ENCODE data around the gene CASP2. TPM values are rescaled to one million over a fixed set of nuclear protein-coding genes. Genes with fewer than 3 reads are reported as not detected.

The CASP2 gene
- total and polyA plus RNA-seq, 2 of the 8 experiments (the other 6 are each of a cell fraction or from before 2014, with no cell fraction given): 23.7 to 35.3 TPM

GRCh38 chr7:143308632-143309031, 20.5 kb downstream of the CASP2 start:
- CTCF ChIA-PET (ENCODE audit: partially characterized antibody): interaction anchor here (1.0 to 8.2 kb wide), 9 partner anchors 8 to 108 kb away, joined by 4 to 85 read pairs (median 12); no protein-coding TSS in a partner anchor

More at GRCh38 chr7:143308632-143309031, 20.5 kb downstream of the CASP2 start:
- Histone ChIP-seq H4K20me1 (replicated peaks in 1 of 2; ENCODE audit: control insufficient read depth in 1 of 2, insufficient read depth in 2 of 2, low read length in 2 of 2) (peaks cover 0 to 4% of the 10 kb centered on the region in 2 experiments), H3K36me3 (ENCODE audit: control insufficient read depth in 2 of 4, insufficient read depth in 4 of 4, low read length in 3 of 4) (peaks cover 25 to 45% (median 39%) of the 10 kb centered on the region in 4 experiments), H3K18ac (ENCODE audit: extremely low read depth, low read length) (no peak overlapping the region), H3K4me3 (ENCODE audit: extremely low read depth in 1 of 4, insufficient read depth in 2 of 4, low read depth in 3 of 4, low read length in 4 of 4) (no peak overlapping the region), H3K14ac (ENCODE audit: insufficient read length) (no peak overlapping the region), H3K79me2 (ENCODE audit: control insufficient read depth in 1 of 2, insufficient read depth in 2 of 2, low read length in 2 of 2) (no peaks in the 10 kb centered on the region), H3K9me3 (ENCODE audit: insufficient read depth in 2 of 2, low read depth in 1 of 2, low read length in 1 of 2) (no peaks in the 10 kb centered on the region), H3K79me1 (ENCODE audit: low read depth, low read length) (no peaks in the 10 kb centered on the region; the same call in 1 of the 2 replicates), H3K23me2 (ENCODE audit: low read depth, low read length) (no peaks in the 10 kb centered on the region), H2BK15ac (ENCODE audit: low read length) (no peak overlapping the region), H3K56ac (replicated peaks; ENCODE audit: insufficient read length, low read depth, low read length) (no peak overlapping the region), H3K27ac (ENCODE audit: low read depth, low read length) (no peak overlapping the region), H2BK120ac (replicated peaks; ENCODE audit: low read depth, low read length) (no peak overlapping the region), H4K8ac (ENCODE audit: extremely low read depth, insufficient read depth, low read length) (no peak overlapping the region), H2BK5ac (ENCODE audit: low read depth, low read length) (no peak overlapping the region), H2BK20ac (ENCODE audit: low read length) (no peak overlapping the region), H2BK12ac (ENCODE audit: low read depth, low read length) (no peak overlapping the region), H3K23ac (ENCODE audit: insufficient read length) (no peak overlapping the region), H3K9ac (replicated peaks in 1 of 4; ENCODE audit: extremely low read depth in 1 of 4, low read depth in 3 of 4, low read length in 3 of 4) (no peak overlapping the region), H4K91ac (replicated peaks; ENCODE audit: insufficient read length, low read length) (no peak overlapping the region), H4K5ac (ENCODE audit: insufficient read length, low read depth, low read length) (no peak overlapping the region), H3K4me1 (replicated peaks in 1 of 4; ENCODE audit: control insufficient read depth in 3 of 4, insufficient read depth in 4 of 4, low read length in 3 of 4) (no peaks in the 10 kb centered on the region), H3K4me2 (ENCODE audit: insufficient read depth in 1 of 2, low read depth in 2 of 2, low read length in 2 of 2) (no peak overlapping the region), H2AFZ (ENCODE audit: low read length) (no peak overlapping the region), H2AK5ac (ENCODE audit: low read depth, low read length) (no peak overlapping the region), H3K4ac (replicated peaks; ENCODE audit: insufficient read length, low read depth, low read length) (no peak overlapping the region), H3K27me3 (replicated peaks in 1 of 4; ENCODE audit: control insufficient read depth in 3 of 4, extremely low read depth in 1 of 4, insufficient read depth in 3 of 4, low read length in 3 of 4) (no peaks in the 10 kb centered on the region)
- no peak for TF ChIP-seq JUND (IDR thresholded peaks at IDR 0.05; ENCODE audit: low read length)
- POLR2A ChIA-PET (ENCODE audit: partially characterized antibody): interaction anchor here (1.9 to 2.9 kb wide), 3 partner anchors 9 to 20 kb away, joined by 6 to 7 read pairs (median 7); no protein-coding TSS in a partner anchor
- no peak for DNase-seq (ENCODE audit: low read depth in 1 of 2, low spot score in 2 of 2)
- no peak for FAIRE-seq
- WGBS, 2 experiments (ENCODE audit: extremely low coverage in 1 of 2, insufficient coverage in 1 of 2, insufficient read length in 1 of 2, insufficient replicate concordance in 2 of 2, low coverage in 1 of 2, low lambda C conversion rate in 2 of 2, missing lambda C conversion rate in 1 of 2): 94% methylated on average over 2 of the region's 2 CpGs; no CpG with 5 or more reads in 1 of the 2 experiments

Data from H1 (cell line).